CD4-positive, alpha-beta memory T cell (primary cell): ENCODE data around the gene NPLOC4. TPM values are rescaled to one million over a fixed set of nuclear protein-coding genes. Genes with fewer than 3 reads are reported as not detected.

Experiments used
- CTCF ChIA-PET: fragments of 350-600 bp; sonication (Branson Sonifier 250); formaldehyde crosslinking; loops from one replicate; lab custom pipeline; 2021; ENCODE audit warnings: inconsistent platforms; ENCODE audit not compliant: partially characterized antibody; lab: Charles Lee
- POLR2A ChIA-PET: fragments of 350-600 bp; sonication (Branson Sonifier 250); formaldehyde crosslinking; loops from one replicate; lab custom pipeline; 2021; ENCODE audit not compliant: partially characterized antibody; lab: Charles Lee
- DNase-seq, 5 donors: peaks; one replicate each; pipeline versions ENCODE4 v3.0.0 to v3.0.0-alpha.2; 2020 to 2022; ENCODE audit warnings: mixed read lengths in 1 of 5
- H3K27ac ChIP-seq: one replicate; pipeline ENCODE4 v1.7.0; 2013; ENCODE audit warnings: low read depth, low read length
- H3K27me3 ChIP-seq: 2 replicates; pipeline ENCODE4 v1.7.0; 2013; ENCODE audit warnings: mild to moderate bottlenecking, low read length, moderate library complexity; ENCODE audit not compliant: insufficient read depth
- H3K36me3 ChIP-seq: 2 replicates; pipeline ENCODE4 v1.7.0; 2013; ENCODE audit warnings: mild to moderate bottlenecking, low read length, moderate library complexity; ENCODE audit not compliant: insufficient read depth
- H3K4me1 ChIP-seq: 2 replicates; pipeline ENCODE4 v1.7.0; 2013; ENCODE audit warnings: mild to moderate bottlenecking, low read length, moderate library complexity; ENCODE audit not compliant: insufficient read depth
- H3K4me3 ChIP-seq, 2 donors: one replicate each; pipeline ENCODE4 v1.7.0; 2013; ENCODE audit warnings: low read length in 2 of 2, mild to moderate bottlenecking in 1 of 2
- H3K9me3 ChIP-seq, 2 donors: one replicate each; pipeline ENCODE4 v1.7.0; 2013; ENCODE audit warnings: low read length in 2 of 2, control low read depth in 1 of 2; ENCODE audit not compliant: control insufficient read depth in 1 of 2
- H3K27ac Mint-ChIP-seq, 7 donors: one replicate each; pipeline ENCODE4 v1.8.0; 2020 to 2021; ENCODE audit warnings: mixed read lengths in 7 of 7, mild to moderate bottlenecking in 6 of 7, inconsistent platforms in 3 of 7, moderate library complexity in 3 of 7
- H3K27me3 Mint-ChIP-seq, 2 donors: one replicate each; pipeline ENCODE4 v1.8.0; 2020 to 2021; ENCODE audit warnings: mixed read lengths in 2 of 2
- H3K36me3 Mint-ChIP-seq, 2 donors: one replicate each; pipeline ENCODE4 v1.8.0; 2020 to 2021; ENCODE audit warnings: mixed read lengths in 2 of 2, inconsistent platforms in 1 of 2, mild to moderate bottlenecking in 1 of 2
- H3K4me1 Mint-ChIP-seq, 4 donors: one replicate each; pipeline ENCODE4 v1.8.0; 2020 to 2021; ENCODE audit warnings: mixed read lengths in 4 of 4, mild to moderate bottlenecking in 1 of 4
- H3K4me3 Mint-ChIP-seq, 8 donors: one replicate each; pipeline ENCODE4 v1.8.0; 2020 to 2021; ENCODE audit warnings: mixed read lengths in 8 of 8, mild to moderate bottlenecking in 7 of 8, moderate library complexity in 6 of 8, inconsistent platforms in 3 of 8
- H3K9me3 Mint-ChIP-seq, 8 donors: one replicate each; pipeline ENCODE4 v1.8.0; 2020 to 2021; ENCODE audit warnings: mixed read lengths in 8 of 8, mild to moderate bottlenecking in 5 of 8, inconsistent platforms in 3 of 8, moderate library complexity in 1 of 8
- intact Hi-C: fragments of 100-400 bp; cut with micrococcal nuclease; formaldehyde crosslinking; loops from one replicate; pipeline ENCODE4 v1.15.1; 2023
- polyA plus RNA-seq, 2 donors: library from polyadenylated mRNA; unstranded; fragments of 300-500 nt; fragmentation: Illumina TruSeq; gene quantifications; one replicate each; pipeline ENCODE4 v1.2.3, GENCODE V29; 2021
- total RNA-seq, 2 experiments: library from RNA; stranded (reverse); gene quantifications; one replicate each; pipeline ENCODE4 v1.2.3, GENCODE V29; 2021

The NPLOC4 gene
- total and polyA plus RNA-seq, 4 experiments from 2014 or later = 61.1 to 105 (median 80.8) TPM

DNA sequence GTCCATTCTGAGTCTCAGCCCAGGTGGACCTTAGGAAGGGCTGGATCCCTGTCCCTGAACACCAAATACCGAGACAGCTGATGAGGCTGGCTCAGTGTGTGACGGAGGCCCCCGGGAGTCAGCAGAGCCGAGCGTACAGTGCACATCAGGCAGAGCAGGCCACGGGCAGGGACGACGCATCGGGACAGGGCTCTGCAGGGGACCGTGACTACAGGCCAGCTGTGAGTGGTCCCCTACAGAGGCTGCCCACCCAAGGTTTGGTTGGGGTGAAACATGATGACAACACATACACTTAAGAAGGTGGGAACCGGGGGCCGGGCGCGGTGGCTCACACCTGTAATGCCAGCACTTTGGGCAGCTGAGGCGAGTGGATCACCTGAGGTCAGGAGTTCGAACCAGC is 36.0 kb upstream of the NPLOC4 start:
- H3K4me1 ChIP-seq = peaks cover 7% of the 10 kb centered on the region
- H3K4me1 Mint-ChIP-seq = peaks cover 8 to 21% (median 13%) of the 10 kb centered on the region in 4 donors
- no peak overlapping the region for H3K27ac Mint-ChIP-seq
- DNase-seq = peak in 1 of 5 donors; percentile 14
- no peak overlapping the region for H3K4me3 ChIP-seq
- ChIA-PET CTCF (interaction anchor here (0.9 kb wide), 1 partner anchor 10 kb away, joined by 4 read pairs; the partner anchor contains the start of genes ARL16 and HGS), POLR2A (interaction anchor here (0.9 to 2.9 kb wide), 2 partner anchors 11 to 29 kb away, joined by 3 to 14 read pairs; partner anchors contain the start of genes ARL16 and HGS)
- no peaks in the 10 kb centered on the region for H3K9me3 Mint-ChIP-seq
- no peaks in the 10 kb centered on the region for H3K27me3 Mint-ChIP-seq
- peaks cover 28% of the 10 kb centered on the region for H3K36me3 ChIP-seq
- no peaks in the 10 kb centered on the region for H3K9me3 ChIP-seq
- H3K36me3 Mint-ChIP-seq = peaks cover 4 to 26% of the 10 kb centered on the region in 2 donors
- H3K27ac ChIP-seq = no peak overlapping the region
- H3K4me3 Mint-ChIP-seq = no peak overlapping the region
- H3K27me3 ChIP-seq = no peaks in the 10 kb centered on the region
- intact Hi-C loops = no loop called here

DNA sequence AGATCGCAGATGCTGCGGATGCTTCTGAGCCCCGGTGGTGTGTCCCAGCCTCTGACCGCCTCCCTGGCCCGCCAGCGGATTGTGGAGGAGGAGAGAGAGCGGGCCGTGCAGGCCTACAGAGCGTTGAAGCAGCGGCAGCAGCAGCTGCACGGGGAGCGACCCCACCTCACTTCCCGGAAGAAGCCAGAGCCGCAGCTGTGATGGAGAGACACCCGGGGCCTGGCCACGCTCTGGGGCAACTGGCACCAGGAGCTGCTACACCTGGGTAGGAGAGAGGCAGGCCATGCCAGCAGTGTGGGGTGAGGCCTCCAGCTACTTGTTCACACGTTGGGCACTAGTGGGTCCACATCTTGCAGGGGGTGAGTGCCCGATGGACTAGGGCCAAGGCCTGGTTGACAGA is 35.6 kb upstream of the NPLOC4 start:
- Mint-ChIP-seq H3K4me1 (peaks cover 11 to 25% (median 18%) of the 10 kb centered on the region in 4 donors), H3K9me3 (no peaks in the 10 kb centered on the region), H3K27me3 (no peaks in the 10 kb centered on the region), H3K4me3 (no peak overlapping the region), H3K27ac (no peak overlapping the region), H3K36me3 (peaks cover 4 to 31% of the 10 kb centered on the region in 2 donors)
- H3K36me3 ChIP-seq = peaks cover 28% of the 10 kb centered on the region
- ChIA-PET CTCF (interaction anchor here (0.9 kb wide), 1 partner anchor 10 kb away, joined by 4 read pairs; the partner anchor contains the start of genes ARL16 and HGS), POLR2A (interaction anchor here (0.9 to 2.9 kb wide), 2 partner anchors 11 to 29 kb away, joined by 3 to 14 read pairs; partner anchors contain the start of genes ARL16 and HGS)
- peak in 1 of 5 donors; percentile 27 for DNase-seq
- H3K27ac ChIP-seq = no peak overlapping the region
- H3K27me3 ChIP-seq = no peaks in the 10 kb centered on the region
- intact Hi-C loops = no loop called here
- H3K4me1 ChIP-seq = peaks cover 12% of the 10 kb centered on the region
- H3K4me3 ChIP-seq = no peak overlapping the region
- no peaks in the 10 kb centered on the region for H3K9me3 ChIP-seq

GRCh38 chr17:81667754-81668153 is 30.8 kb upstream of the NPLOC4 start:
- Histone ChIP-seq H3K4me3 (no peak overlapping the region), H3K27me3 (no peaks in the 10 kb centered on the region), H3K4me1 (peaks cover 49% of the 10 kb centered on the region), H3K9me3 (no peaks in the 10 kb centered on the region), H3K27ac (peak overlapping the region; percentile 80), H3K36me3 (peaks cover 27% of the 10 kb centered on the region)
- Mint-ChIP-seq H3K27me3 (no peaks in the 10 kb centered on the region), H3K27ac (peak overlapping the region in 6 of 7 donors; percentile 32 to 86 (median 48)), H3K9me3 (no peaks in the 10 kb centered on the region), H3K4me3 (peak overlapping the region; percentile 57 to 95 (median 92)), H3K36me3 (peaks cover 4 to 27% of the 10 kb centered on the region in 2 donors), H3K4me1 (peaks cover 14 to 59% (median 35%) of the 10 kb centered on the region in 4 donors)
- CTCF ChIA-PET = no interaction called here
- no peak for DNase-seq
- intact Hi-C loops = loop anchor here (5.0 kb wide), 1 partner anchor 35 kb away; the partner anchor contains the start of gene MRPL12
- POLR2A ChIA-PET = interaction anchor here (1.4 to 2.4 kb wide), 2 partner anchors 16 to 149 kb away, joined by 3 to 14 read pairs; partner anchors contain the start of genes ARL16 and HGS

GRCh38 chr17:81666342-81667191 is 29.7 kb upstream of the NPLOC4 start, which contains the start of the genes CCDC137 and OXLD1:
TSS of gene CCDC137 (plus strand) at chr17:81666737. CDS start at chr17:81666767, 30 bp downstream.
TSS of gene OXLD1 (minus strand) at chr17:81666605. CDS start at chr17:81666577, 28 bp downstream.
- H3K27ac ChIP-seq = peak within 1 kb of the TSS; percentile 80
- H3K9me3 ChIP-seq = no peaks in the 10 kb centered on the region
- H3K36me3 Mint-ChIP-seq = peaks cover 0 to 21% of the 10 kb centered on the region in 2 donors
- ChIA-PET CTCF (no interaction called here), POLR2A (interaction anchor here (0.6 to 4.9 kb wide), 8 partner anchors 10 to 372 kb away, joined by 3 to 65 read pairs (median 4); partner anchors contain the start of genes ARHGDIA, ARL16, FAAP100 and HGS)
- intact Hi-C loops = loop anchor here (1.0 to 5.0 kb wide), 3 partner anchors 17 to 36 kb away; partner anchors contain the start of genes ARL16, MRPL12, NPLOC4 and TSPAN10
- peaks cover 60% of the 10 kb centered on the region for H3K4me1 ChIP-seq
- H3K36me3 ChIP-seq = peaks cover 17% of the 10 kb centered on the region
- no peaks in the 10 kb centered on the region for H3K27me3 ChIP-seq
- H3K27me3 Mint-ChIP-seq = no peaks in the 10 kb centered on the region
- no peaks in the 10 kb centered on the region for H3K9me3 Mint-ChIP-seq
- peaks cover 14 to 69% (median 37%) of the 10 kb centered on the region in 4 donors for H3K4me1 Mint-ChIP-seq
- DNase-seq = peak; percentile 88 to 92 (median 90)
- peak within 1 kb of the TSS; percentile 90 to 98 (median 95) for H3K4me3 Mint-ChIP-seq
- peak within 1 kb of the TSS; percentile 81 to 85 for H3K4me3 ChIP-seq
- peak within 1 kb of the TSS; percentile 88 to 97 (median 96) for H3K27ac Mint-ChIP-seq

GRCh38 chr17:81666092-81666341 is 29.1 kb upstream of the NPLOC4 start:
- peak overlapping the region; percentile 90 to 98 (median 94) for H3K4me3 Mint-ChIP-seq
- Histone ChIP-seq H3K4me1 (peaks cover 60% of the 10 kb centered on the region), H3K4me3 (peak overlapping the region; percentile 81 to 85), H3K27me3 (no peaks in the 10 kb centered on the region), H3K36me3 (peaks cover 11% of the 10 kb centered on the region), H3K27ac (peak overlapping the region; percentile 80), H3K9me3 (no peaks in the 10 kb centered on the region)
- CTCF ChIA-PET = interaction anchor here (1.1 kb wide), 1 partner anchor 10 kb away, joined by 5 read pairs; no protein-coding TSS in a partner anchor
- peak overlapping the region; percentile 88 to 97 (median 96) for H3K27ac Mint-ChIP-seq
- intact Hi-C loops = loop anchor here (1.0 to 5.0 kb wide), 3 partner anchors 17 to 36 kb away; partner anchors contain the start of genes ARL16, MRPL12, NPLOC4 and TSPAN10
- POLR2A ChIA-PET = interaction anchor here (0.7 to 4.9 kb wide), 8 partner anchors 9 to 371 kb away, joined by 3 to 65 read pairs (median 3); partner anchors contain the start of genes ARL16, FAAP100, HGS and MRPL12
- peaks cover 0 to 18% of the 10 kb centered on the region in 2 donors for H3K36me3 Mint-ChIP-seq
- no peaks in the 10 kb centered on the region for H3K9me3 Mint-ChIP-seq
- H3K27me3 Mint-ChIP-seq = no peaks in the 10 kb centered on the region
- peaks cover 13 to 72% (median 37%) of the 10 kb centered on the region in 4 donors for H3K4me1 Mint-ChIP-seq
- DNase-seq = peak in 1 of 5 donors; percentile 50

DNA sequence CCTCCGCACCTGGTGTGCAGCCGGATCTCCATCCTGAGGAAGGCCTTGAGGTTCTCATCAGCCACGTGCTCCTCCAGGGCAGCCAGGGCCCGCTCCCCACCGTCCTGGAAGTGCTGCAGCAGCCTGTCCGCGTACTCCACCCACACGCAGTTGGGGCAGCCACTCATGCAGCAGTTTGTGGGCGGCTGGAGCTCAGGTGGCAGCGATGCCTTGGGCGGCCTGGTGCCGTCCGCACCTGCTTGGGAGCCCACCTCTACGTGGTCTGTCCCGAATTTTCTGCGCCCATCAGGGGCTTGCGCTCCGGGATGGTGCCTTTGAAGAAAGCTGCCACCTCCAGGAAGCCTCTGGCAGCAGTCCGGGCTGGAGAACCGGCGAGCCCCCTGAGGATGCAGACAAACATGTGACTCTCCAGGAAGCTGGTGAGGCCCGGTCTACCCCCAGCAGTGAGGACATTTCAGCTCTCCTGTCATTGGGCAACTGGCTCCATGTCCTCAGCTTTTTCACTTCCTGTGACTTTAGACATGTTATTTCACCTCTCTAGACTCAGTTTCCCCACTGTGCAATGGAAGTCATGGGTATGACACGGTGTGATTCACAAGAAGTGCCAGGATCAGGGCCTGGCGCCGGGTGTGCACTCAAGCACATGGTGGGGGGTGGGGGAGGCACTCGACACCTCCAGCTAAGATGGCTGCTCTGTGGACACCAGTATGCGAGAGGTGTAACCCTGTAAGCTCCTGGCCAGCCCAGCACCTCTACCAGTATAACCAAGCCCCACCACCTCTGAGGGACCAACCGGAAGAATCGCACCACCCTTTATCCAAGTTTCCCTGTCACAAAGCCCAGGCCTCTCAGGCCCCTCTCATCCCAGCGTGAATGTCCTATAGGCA is 28.5 kb upstream of the NPLOC4 start:
- Histone ChIP-seq H3K9me3 (no peaks in the 10 kb centered on the region), H3K27me3 (no peaks in the 10 kb centered on the region), H3K36me3 (peaks cover 9% of the 10 kb centered on the region), H3K27ac (peak overlapping the region; percentile 80), H3K4me1 (peaks cover 60% of the 10 kb centered on the region), H3K4me3 (peak overlapping the region; percentile 81 to 85)
- ChIA-PET CTCF (interaction anchor here (1.1 kb wide), 1 partner anchor 10 kb away, joined by 5 read pairs; no protein-coding TSS in a partner anchor), POLR2A (interaction anchor here (0.7 to 4.9 kb wide), 10 partner anchors 10 to 426 kb away, joined by 3 to 65 read pairs (median 3); partner anchors contain the start of genes ARL16, FAAP100, HGS and MRPL12)
- H3K4me1 Mint-ChIP-seq = peaks cover 13 to 77% (median 37%) of the 10 kb centered on the region in 4 donors
- peaks cover 0 to 18% of the 10 kb centered on the region in 2 donors for H3K36me3 Mint-ChIP-seq
- peak; percentile 28 to 44 (median 30) for DNase-seq
- H3K27me3 Mint-ChIP-seq = no peaks in the 10 kb centered on the region
- H3K4me3 Mint-ChIP-seq = peak overlapping the region; percentile 90 to 98 (median 94)
- intact Hi-C loops = loop anchor here (1.0 to 5.0 kb wide), 3 partner anchors 18 to 37 kb away; partner anchors contain the start of genes ARL16, MRPL12, NPLOC4 and TSPAN10
- peak overlapping the region; percentile 88 to 97 (median 96) for H3K27ac Mint-ChIP-seq
- no peaks in the 10 kb centered on the region for H3K9me3 Mint-ChIP-seq
